ENCODE measurements around the gene FFAR4. TPM values are rescaled to one million over a fixed set of nuclear protein-coding genes. Genes with fewer than 3 reads are reported as not detected.
A peak's percentile ranks its signal among the peaks of the same experiment; 100 is the strongest.

Gene FFAR4
- total and polyA plus RNA-seq, 2 donors (not counting 3 experiments of a cell fraction or from before 2014, with no cell fraction given): not detected

- dilution Hi-C loops (cut with MboI; ENCODE audit: extremely low pct_ligation_motif_present, low sequenced_read_pairs): no loop called here
- intact Hi-C loops (cut with micrococcal nuclease): no loop called here
Measured at GRCh38 chr10:93541402-93542357, 24.8 kb upstream of the FFAR4 start.

More at GRCh38 chr10:93541402-93542357, 24.8 kb upstream of the FFAR4 start:
- DNase-seq (ENCODE audit: low read depth, low spot score) (peak; percentile 69), FAIRE-seq (no peak)
- POLR2A ChIA-PET: no interaction called here
- H2AFZ ChIP-seq (ENCODE audit: low read depth, low read length): peak overlapping the region; percentile 65
- no peak overlapping the region for H3K27ac ChIP-seq (ENCODE audit: insufficient read depth, low read depth, low read length)
- H3K4me2 ChIP-seq (ENCODE audit: insufficient read depth, low read length): peak overlapping the region; percentile 78
- H3K27me3 ChIP-seq (ENCODE audit: control insufficient read depth in 2 of 2, insufficient read depth in 2 of 2, low read length in 2 of 2): peaks cover 0 to 2% of the 10 kb centered on the region in 2 experiments
- no peaks in the 10 kb centered on the region for H3K79me2 ChIP-seq (ENCODE audit: control insufficient read depth, insufficient read depth, low read length)
- no peaks in the 10 kb centered on the region for H3K36me3 ChIP-seq (ENCODE audit: control insufficient read depth in 2 of 2, extremely low read depth in 1 of 2, insufficient read depth in 2 of 2, low read length in 2 of 2)
- CTCF ChIA-PET: interaction anchor here (0.6 to 3.4 kb wide), 19 partner anchors 9 to 317 kb away, joined by 3 to 36 read pairs (median 5); no protein-coding TSS in a partner anchor
- TF ChIP-seq MAX (IDR thresholded peaks at IDR 0.05; ENCODE audit: insufficient read depth, insufficient read length) (no peak), CTCF (IDR thresholded peaks at IDR 0.05; ENCODE audit: extremely low read depth in 1 of 2, insufficient read depth in 1 of 2, low read depth in 1 of 2, low read length in 2 of 2) (peak; percentile 89 to 97)
- H3K9me1 ChIP-seq (replicated peaks; ENCODE audit: control insufficient read depth, extremely low read depth, insufficient read depth, low read length): no peaks in the 10 kb centered on the region
- no TSS peak for BruUV-seq (replicated peaks)
- no peaks in the 10 kb centered on the region for H4K20me1 ChIP-seq (replicated peaks; ENCODE audit: control insufficient read depth, extremely low read depth, insufficient read depth, low read length)
- H3K9me3 ChIP-seq (replicated peaks; ENCODE audit: control insufficient read depth, insufficient read depth, low read length): no peaks in the 10 kb centered on the region
- peaks cover 5% of the 10 kb centered on the region for H3K4me1 ChIP-seq (ENCODE audit: control insufficient read depth, extremely low read depth, insufficient read depth, low read length)
- H3K4me3 ChIP-seq (replicated peaks in 1 of 3; ENCODE audit: insufficient read depth in 1 of 3, low read depth in 1 of 3, low read length in 3 of 3): peak overlapping the region in 1 of 3 experiments; percentile 7
- no peak overlapping the region for H3K9ac ChIP-seq (replicated peaks; ENCODE audit: extremely low read depth, insufficient read depth, low read length)
